K562 (cell line): ENCODE results near the gene FOSL1. TPM values are rescaled to one million over a fixed set of nuclear protein-coding genes. Genes with fewer than 3 reads are reported as not detected.

ENCODE experiments used
- ARNT ChIP-seq, 2 experiments: fragments of 450-650 bp; IDR thresholded peaks; 2 replicates each; pipeline ENCODE4 v1.6.1; 2016; ENCODE audit warnings: mild to moderate bottlenecking in 1 of 2
- CREM ChIP-seq: IDR thresholded peaks from 2 replicates; pipeline ENCODE4 v1.6.1; 2014; ENCODE audit warnings: antibody characterized with exemption, low read depth
- EGR1 ChIP-seq: fragments of 450-650 bp; conservative IDR thresholded peaks from 2 replicates; pipeline ENCODE4 v1.6.1; 2017; ENCODE audit warnings: mild to moderate bottlenecking
- ELF1 ChIP-seq: fragments of 200-800 bp; sonication (Bioruptor generic); IDR thresholded peaks from 2 replicates; pipeline ENCODE4 v1.6.1; 2016; ENCODE audit warnings: missing genetic modification characterization, missing compliant biosample characterization
- GTF2E2 ChIP-seq: fragments of 200-800 bp; sonication (Bioruptor generic); IDR thresholded peaks from 2 replicates; pipeline ENCODE4 v1.6.1; 2016; ENCODE audit warnings: missing genetic modification characterization, missing compliant biosample characterization
- HMGXB4 ChIP-seq: sonication (generic); formaldehyde crosslinking; IDR thresholded peaks from 2 replicates; pipeline ENCODE4 v1.8.1; 2023; ENCODE audit warnings: mild to moderate bottlenecking, missing genetic modification reagents
- KDM1A ChIP-seq, 2 experiments: fragments of 450-650 bp; IDR thresholded peaks; 2 replicates each; pipeline ENCODE4 v1.6.1; 2016; ENCODE audit warnings: mild to moderate bottlenecking in 2 of 2
- MCM2 ChIP-seq: fragments of 450-650 bp; IDR thresholded peaks from 2 replicates; pipeline ENCODE4 v1.6.1; 2017; ENCODE audit warnings: low read depth, mild to moderate bottlenecking
- MEF2A ChIP-seq: IDR thresholded peaks from 2 replicates; pipeline ENCODE4 v1.6.1; 2011; ENCODE audit warnings: low read depth, mild to moderate bottlenecking, low read length, moderate library complexity; ENCODE audit not compliant: control insufficient read depth
- NUFIP1 ChIP-seq: fragments of 450-650 bp; IDR thresholded peaks from 2 replicates; pipeline ENCODE4 v1.6.1; 2018; ENCODE audit not compliant: partially characterized antibody
- PHB ChIP-seq: fragments of 250-450 bp; sonication (Bioruptor Pico); IDR thresholded peaks from 2 replicates; pipeline ENCODE4 v1.5.0; 2021
- POLR2AphosphoS5 ChIP-seq: IDR thresholded peaks from 2 replicates; pipeline ENCODE4 v1.6.1; 2011; ENCODE audit warnings: mild to moderate bottlenecking, low read depth, low read length, moderate library complexity; ENCODE audit not compliant: control insufficient read depth, insufficient read depth
- SAFB2 ChIP-seq: fragments of 200-400 bp; formaldehyde crosslinking; IDR thresholded peaks from 2 replicates; pipeline ENCODE4 v1.6.1; 2018; ENCODE audit warnings: borderline replicate concordance, low read length, low read depth, moderate library complexity; ENCODE audit not compliant: severe bottlenecking
- SFPQ ChIP-seq: fragments of 200-400 bp; formaldehyde crosslinking; IDR thresholded peaks from 2 replicates; pipeline ENCODE4 v1.6.1; 2017; ENCODE audit warnings: mild to moderate bottlenecking, low read depth, low read length, moderate library complexity
- SRSF7 ChIP-seq: fragments of 200-400 bp; formaldehyde crosslinking; optimal IDR thresholded peaks from 2 replicates; pipeline ENCODE3; 2017; ENCODE audit warnings: mild to moderate bottlenecking, low read depth, low read length
- STAG1 ChIP-seq: sonication (generic); formaldehyde crosslinking; IDR thresholded peaks from 2 replicates; pipeline ENCODE4 v1.5.0; 2020; ENCODE audit warnings: missing genetic modification reagents, borderline replicate concordance
- TAF1 ChIP-seq: IDR thresholded peaks from 2 replicates; pipeline ENCODE4 v1.6.1; 2011; ENCODE audit warnings: mild to moderate bottlenecking, low read length, moderate library complexity; ENCODE audit not compliant: insufficient read depth, control insufficient read depth, severe bottlenecking; ENCODE audit errors: extremely low read depth
- USF1 ChIP-seq: sonication (generic); formaldehyde crosslinking; IDR thresholded peaks from 2 replicates; pipeline ENCODE4 v1.9.0; 2022; ENCODE audit warnings: mild to moderate bottlenecking, missing genetic modification reagents
- YY1 ChIP-seq, 3 experiments: IDR thresholded peaks; 2 replicates each; pipeline ENCODE4 v1.6.1; 2011; ENCODE audit warnings: low read length in 2 of 3, mild to moderate bottlenecking in 2 of 3, moderate library complexity in 2 of 3, borderline replicate concordance in 1 of 3, control low read depth in 1 of 3, low read depth in 1 of 3; ENCODE audit not compliant: insufficient read depth in 3 of 3, insufficient replicate concordance in 2 of 3, control insufficient read depth in 1 of 3, insufficient read length in 1 of 3; ENCODE audit errors: extremely low read depth in 1 of 3
- ZFX ChIP-seq: sonication (generic); formaldehyde crosslinking; IDR thresholded peaks from 2 replicates; pipeline ENCODE4 v1.8.0; 2022; ENCODE audit warnings: mild to moderate bottlenecking, missing genetic modification reagents, moderate library complexity
- ZNF212 ChIP-seq: fragments of 450-650 bp; formaldehyde crosslinking; IDR thresholded peaks from 2 replicates; pipeline ENCODE4 v1.4.0; 2020; ENCODE audit warnings: mild to moderate bottlenecking
- ZNF24 ChIP-seq: fragments of 450-650 bp; IDR thresholded peaks from 2 replicates; pipeline ENCODE4 v1.6.1; 2016
- ZNF449 ChIP-seq: fragments of 250-450 bp; sonication (Bioruptor Pico); IDR thresholded peaks from 2 replicates; pipeline ENCODE4 v1.8.0; 2022; ENCODE audit warnings: moderate library complexity, mild to moderate bottlenecking, inconsistent platforms
- polyA plus RNA-seq, 8 experiments: library from polyadenylated mRNA; depleted of rRNA in 4 of 8; stranded (reverse) in 5 of 8; unstranded in 3 of 8; fragments of >200 nt; fragmentation: Nextera tagmentation in 2 of 8; fragmentation: Illumina TruSeq in 1 of 8; extraction: Ambion mirVana in 2 of 8; extraction: Trizol in 1 of 8; gene quantifications; 2 replicates each; pipeline versions ENCODE4 v1.2.1 to v1.2.3, GENCODE V29; 2011 to 2014; ENCODE audit warnings: inconsistent platforms in 1 of 8, missing spikeins in 1 of 8
- total RNA-seq, 7 experiments: library from RNA; depleted of rRNA in 6 of 7; stranded (reverse); fragments of >200 nt in 6 of 7; fragmentation: Illumina TruSeq in 2 of 7; extraction: Trizol in 2 of 7; gene quantifications; 2 replicates each; pipeline versions ENCODE4 v1.2.1 to v1.2.3, GENCODE V29; 2011 to 2021; ENCODE audit warnings: low replicate concordance in 1 of 7

FOSL1 gene
- total and polyA plus RNA-seq, 9 of the 15 experiments (the other 6 are each of a cell fraction or from before 2014, with no cell fraction given), result 3.5 to 39.6 (median 10.0) TPM

- TF ChIP-seq ZNF449 (no peak), TAF1 (no peak), SFPQ (peak; percentile 80; the same call in 1 of the 2 replicates), ZFX (CRISPR knock-in tag) (peak; percentile 92), SRSF7 (peak; percentile 39), POLR2AphosphoS5 (no peak), MEF2A (no peak), NUFIP1 (no peak), KDM1A (IDR thresholded peaks at IDR 0.05) (no peak), EGR1 (0 out of 2 replicates have a peak, but pooled peaks have one; percentile 26), ARNT (IDR thresholded peaks at IDR 0.05) (no peak), YY1 (IDR thresholded peaks at IDR 0.05; ENCODE audit: borderline replicate concordance in 1 of 3, control insufficient read depth in 1 of 3, extremely low read depth in 1 of 3, insufficient read depth in 3 of 3, insufficient read length in 1 of 3, insufficient replicate concordance in 2 of 3, low read depth in 1 of 3, low read length in 2 of 3) (no peak), ELF1 (tag) (peak; percentile 92), ZNF24 (no peak), ZNF212 (no peak), GTF2E2 (tag) (no peak), STAG1 (CRISPR knock-in tag) (no peak), CREM (no peak), MCM2 (no peak), SAFB2 (no peak), USF1 (CRISPR knock-in tag) (no peak), PHB (CRISPR knock-in tag) (no peak), HMGXB4 (CRISPR knock-in tag) (no peak; the same call in 1 of the 2 replicates)
These were observed 1.4 kb downstream of the FOSL1 start (continued) for GRCh38 chr11:65898656-65899355.
